HepG2 (cell line): ENCODE measurements around the gene GPATCH4.

Experiments
- CBFB ChIP-seq: sonication (generic); formaldehyde crosslinking; IDR thresholded peaks from 2 replicates; pipeline ENCODE4 v1.4.0; 2020; ENCODE audit warnings: missing genetic modification reagents
- CHD2 ChIP-seq: IDR thresholded peaks from 2 replicates; pipeline ENCODE4 v1.6.1; 2011; ENCODE audit warnings: low read depth, low read length, improper control_type of control experiment
- ETV6 ChIP-seq: sonication (generic); formaldehyde crosslinking; conservative IDR thresholded peaks from 2 replicates; pipeline ENCODE4 v1.4.0; 2020; ENCODE audit warnings: missing genetic modification reagents
- MAZ ChIP-seq, 2 experiments: sonication (generic) in 1 of 2; formaldehyde crosslinking in 1 of 2; IDR thresholded peaks; 2 replicates each; pipeline versions ENCODE4 v1.5.0 to v1.6.1; 2012 to 2020; ENCODE audit warnings: low read depth in 2 of 2, mild to moderate bottlenecking in 2 of 2, borderline replicate concordance in 1 of 2, improper control_type of control experiment in 1 of 2, low read length in 1 of 2, missing genetic modification reagents in 1 of 2, moderate library complexity in 1 of 2
- POLR2A ChIP-seq, 2 experiments: IDR thresholded peaks; 2 replicates each; pipeline ENCODE4 v1.6.1; 2011; ENCODE audit warnings: low read depth in 2 of 2, low read length in 2 of 2, mild to moderate bottlenecking in 1 of 2, moderate library complexity in 1 of 2; ENCODE audit not compliant: insufficient read depth in 1 of 2
- RBM22 ChIP-seq: fragments of 200-400 bp; formaldehyde crosslinking; optimal IDR thresholded peaks from 2 replicates; pipeline ENCODE3; 2017; ENCODE audit warnings: mild to moderate bottlenecking, low read length, moderate library complexity
- STAT5B ChIP-seq: sonication (generic); formaldehyde crosslinking; IDR thresholded peaks from 2 replicates; pipeline ENCODE4 v1.4.0; 2020; ENCODE audit warnings: missing genetic modification reagents
- ZNF124 ChIP-seq: sonication (generic); formaldehyde crosslinking; IDR thresholded peaks from 2 replicates; pipeline ENCODE4 v1.4.0; 2020; ENCODE audit warnings: missing genetic modification reagents
- ZNF598 ChIP-seq: sonication (generic); formaldehyde crosslinking; IDR thresholded peaks from 2 replicates; pipeline ENCODE4 v1.5.1; 2020; ENCODE audit warnings: mild to moderate bottlenecking, missing genetic modification reagents, borderline replicate concordance
- ZSCAN29 ChIP-seq: sonication (generic); formaldehyde crosslinking; conservative IDR thresholded peaks from 2 replicates; pipeline ENCODE4 v1.4.0; 2020; ENCODE audit warnings: mild to moderate bottlenecking, missing genetic modification reagents
- TF ChIP-seq, protein P1 (sequence below): sonication (generic); formaldehyde crosslinking; IDR thresholded peaks from 2 replicates; pipeline ENCODE4 v1.5.0; 2020; ENCODE audit warnings: mild to moderate bottlenecking, missing genetic modification reagents, moderate library complexity
- TF ChIP-seq, protein P2 (sequence below): sonication (generic); formaldehyde crosslinking; conservative IDR thresholded peaks from 2 replicates; pipeline ENCODE4 v1.4.0; 2020; ENCODE audit warnings: missing genetic modification reagents

DNA sequence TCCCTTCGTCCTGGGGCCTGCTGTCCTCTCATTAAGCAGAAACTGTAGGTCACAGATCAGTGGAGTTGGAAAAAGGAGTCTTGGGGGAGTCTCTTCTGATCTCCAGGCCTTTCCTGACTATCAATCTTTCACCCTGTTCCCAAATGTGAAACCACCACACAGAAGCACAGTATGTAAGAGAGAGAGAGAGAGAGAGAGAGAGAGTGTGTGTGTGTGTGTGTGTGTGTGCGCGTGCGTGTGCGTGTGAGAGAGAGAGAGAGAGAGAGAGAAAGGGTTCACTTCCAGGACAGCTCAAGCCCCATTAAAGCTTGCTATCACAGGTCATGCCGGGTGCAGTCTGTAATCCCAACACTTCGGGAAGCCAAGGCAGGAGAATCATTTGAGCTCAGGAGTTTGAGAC is 23.2 kb downstream of the GPATCH4 start:
- TF ChIP-seq, protein P1, sequence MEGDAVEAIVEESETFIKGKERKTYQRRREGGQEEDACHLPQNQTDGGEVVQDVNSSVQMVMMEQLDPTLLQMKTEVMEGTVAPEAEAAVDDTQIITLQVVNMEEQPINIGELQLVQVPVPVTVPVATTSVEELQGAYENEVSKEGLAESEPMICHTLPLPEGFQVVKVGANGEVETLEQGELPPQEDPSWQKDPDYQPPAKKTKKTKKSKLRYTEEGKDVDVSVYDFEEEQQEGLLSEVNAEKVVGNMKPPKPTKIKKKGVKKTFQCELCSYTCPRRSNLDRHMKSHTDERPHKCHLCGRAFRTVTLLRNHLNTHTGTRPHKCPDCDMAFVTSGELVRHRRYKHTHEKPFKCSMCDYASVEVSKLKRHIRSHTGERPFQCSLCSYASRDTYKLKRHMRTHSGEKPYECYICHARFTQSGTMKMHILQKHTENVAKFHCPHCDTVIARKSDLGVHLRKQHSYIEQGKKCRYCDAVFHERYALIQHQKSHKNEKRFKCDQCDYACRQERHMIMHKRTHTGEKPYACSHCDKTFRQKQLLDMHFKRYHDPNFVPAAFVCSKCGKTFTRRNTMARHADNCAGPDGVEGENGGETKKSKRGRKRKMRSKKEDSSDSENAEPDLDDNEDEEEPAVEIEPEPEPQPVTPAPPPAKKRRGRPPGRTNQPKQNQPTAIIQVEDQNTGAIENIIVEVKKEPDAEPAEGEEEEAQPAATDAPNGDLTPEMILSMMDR (CRISPR knock-in tag), result no peak
- no peak for TF ChIP-seq ETV6 (CRISPR knock-in tag)
- no peak for TF ChIP-seq ZNF598 (CRISPR knock-in tag)
- TF ChIP-seq ZNF124 (CRISPR knock-in tag), result no peak
- TF ChIP-seq RBM22, result no peak
- no peak for TF ChIP-seq STAT5B (CRISPR knock-in tag)
- no peak for TF ChIP-seq POLR2A (IDR thresholded peaks at IDR 0.05; ENCODE audit: insufficient read depth in 1 of 2, low read depth in 2 of 2, low read length in 2 of 2)
- no peak for TF ChIP-seq CHD2
- no peak for TF ChIP-seq ZSCAN29 (CRISPR knock-in tag)
- TF ChIP-seq MAZ (IDR thresholded peaks at IDR 0.05; ENCODE audit: borderline replicate concordance, low read depth, low read length), result no peak
- TF ChIP-seq MAZ (CRISPR knock-in tag; IDR thresholded peaks at IDR 0.05; ENCODE audit: low read depth), result no peak
- TF ChIP-seq CBFB, result no peak
- TF ChIP-seq, protein P2, sequence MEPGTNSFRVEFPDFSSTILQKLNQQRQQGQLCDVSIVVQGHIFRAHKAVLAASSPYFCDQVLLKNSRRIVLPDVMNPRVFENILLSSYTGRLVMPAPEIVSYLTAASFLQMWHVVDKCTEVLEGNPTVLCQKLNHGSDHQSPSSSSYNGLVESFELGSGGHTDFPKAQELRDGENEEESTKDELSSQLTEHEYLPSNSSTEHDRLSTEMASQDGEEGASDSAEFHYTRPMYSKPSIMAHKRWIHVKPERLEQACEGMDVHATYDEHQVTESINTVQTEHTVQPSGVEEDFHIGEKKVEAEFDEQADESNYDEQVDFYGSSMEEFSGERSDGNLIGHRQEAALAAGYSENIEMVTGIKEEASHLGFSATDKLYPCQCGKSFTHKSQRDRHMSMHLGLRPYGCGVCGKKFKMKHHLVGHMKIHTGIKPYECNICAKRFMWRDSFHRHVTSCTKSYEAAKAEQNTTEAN (CRISPR knock-in tag), result no peak
